Brain microvascular endothelial cell (primary cell): ENCODE measurements around the gene PLCD3.
A peak's percentile ranks its signal among the peaks of the same experiment; 100 is the strongest.

Source experiments
- DNase-seq: peaks from one replicate; pipeline ENCODE4 v3.0.0-alpha.2; 2020
- H3K27ac ChIP-seq: fragments of 250-450 bp; sonication (Bioruptor Pico); 2 replicates; pipeline ENCODE4 v1.5.1; 2020; ENCODE audit warnings: mild to moderate bottlenecking, moderate library complexity
- H3K27me3 ChIP-seq: fragments of 250-450 bp; sonication (Bioruptor Pico); replicated peaks from 2 replicates; pipeline ENCODE4 v1.5.1; 2020; ENCODE audit warnings: mild to moderate bottlenecking
- H3K36me3 ChIP-seq: fragments of 250-450 bp; sonication (Bioruptor Pico); replicated peaks from 2 replicates; pipeline ENCODE4 v1.5.1; 2020; ENCODE audit warnings: mild to moderate bottlenecking
- H3K4me3 ChIP-seq: 2 replicates; pipeline ENCODE4 v1.5.1; 2011; ENCODE audit warnings: low read depth, mild to moderate bottlenecking, control low read depth, low read length, moderate library complexity
- in situ Hi-C: cut with HindIII; loops from 2 replicates; pipeline ENCODE4 v1.10.0; 2017; ENCODE audit warnings: low sequenced_read_pairs, low pct_ligation_motif_present
- TF ChIP-seq, protein P1 (sequence below): IDR thresholded peaks from 2 replicates; pipeline ENCODE4 v1.5.1; 2011; ENCODE audit warnings: low read depth, mild to moderate bottlenecking, moderate library complexity, low read length, control low read depth, inconsistent platforms; ENCODE audit errors: missing control alignments

The PLCD3 gene

DNA sequence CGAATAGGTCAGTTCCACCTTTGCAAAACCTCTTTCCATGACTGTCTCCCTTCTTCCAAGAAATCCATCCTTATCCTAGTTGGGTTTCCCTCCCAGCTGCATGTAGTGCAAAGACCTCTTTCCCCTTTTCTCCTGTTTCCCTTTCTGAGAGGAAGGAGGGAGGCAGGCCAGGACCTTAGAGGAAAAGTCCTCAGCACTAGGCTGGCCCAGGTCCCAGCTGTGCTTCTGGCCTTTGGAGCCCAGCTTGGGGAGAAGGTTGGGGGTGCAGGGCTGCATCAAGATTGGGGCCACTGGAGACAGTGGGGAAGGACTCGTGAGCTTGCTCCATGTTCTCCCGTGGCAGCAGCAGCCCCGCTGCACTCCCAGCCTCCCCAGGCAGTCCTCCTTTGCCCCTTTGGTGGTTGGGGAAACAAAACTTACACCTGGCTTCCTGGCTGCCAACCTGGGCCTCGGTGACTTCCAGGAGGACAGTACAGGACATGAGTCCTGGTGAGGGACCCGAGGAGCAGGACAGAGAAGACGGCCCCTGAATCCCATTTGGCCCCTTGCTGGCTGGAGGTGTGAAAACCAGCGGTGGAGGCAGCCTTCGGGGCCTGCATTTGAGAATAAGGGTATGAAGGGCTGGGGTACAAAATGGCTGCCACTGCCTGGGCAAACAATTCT lies 29.8 kb upstream of the PLCD3 start:
- TF ChIP-seq, protein P1, sequence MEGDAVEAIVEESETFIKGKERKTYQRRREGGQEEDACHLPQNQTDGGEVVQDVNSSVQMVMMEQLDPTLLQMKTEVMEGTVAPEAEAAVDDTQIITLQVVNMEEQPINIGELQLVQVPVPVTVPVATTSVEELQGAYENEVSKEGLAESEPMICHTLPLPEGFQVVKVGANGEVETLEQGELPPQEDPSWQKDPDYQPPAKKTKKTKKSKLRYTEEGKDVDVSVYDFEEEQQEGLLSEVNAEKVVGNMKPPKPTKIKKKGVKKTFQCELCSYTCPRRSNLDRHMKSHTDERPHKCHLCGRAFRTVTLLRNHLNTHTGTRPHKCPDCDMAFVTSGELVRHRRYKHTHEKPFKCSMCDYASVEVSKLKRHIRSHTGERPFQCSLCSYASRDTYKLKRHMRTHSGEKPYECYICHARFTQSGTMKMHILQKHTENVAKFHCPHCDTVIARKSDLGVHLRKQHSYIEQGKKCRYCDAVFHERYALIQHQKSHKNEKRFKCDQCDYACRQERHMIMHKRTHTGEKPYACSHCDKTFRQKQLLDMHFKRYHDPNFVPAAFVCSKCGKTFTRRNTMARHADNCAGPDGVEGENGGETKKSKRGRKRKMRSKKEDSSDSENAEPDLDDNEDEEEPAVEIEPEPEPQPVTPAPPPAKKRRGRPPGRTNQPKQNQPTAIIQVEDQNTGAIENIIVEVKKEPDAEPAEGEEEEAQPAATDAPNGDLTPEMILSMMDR: no peak
- Histone ChIP-seq H3K27ac (no peak overlapping the region), H3K36me3 (no peaks in the 10 kb centered on the region), H3K4me3 (peak overlapping the region; percentile 40), H3K27me3 (no peaks in the 10 kb centered on the region)
- in situ Hi-C loops: no loop called here
- no peak for DNase-seq

- H3K4me3 ChIP-seq: peak within 1 kb of the TSS; percentile 99
- peak; percentile 100 for DNase-seq
- TF ChIP-seq, protein P1: no peak
- in situ Hi-C loops: no loop called here
- peak within 1 kb of the TSS; percentile 98 for H3K27ac ChIP-seq
- H3K36me3 ChIP-seq: no peaks in the 10 kb centered on the region
- no peaks in the 10 kb centered on the region for H3K27me3 ChIP-seq
These were observed 29.1 kb upstream of the PLCD3 start, which contains the start of gene HEXIM2 for GRCh38 chr17:45161288-45162024. HEXIM2 (plus strand) TSS chr17:45161875; CDS start chr17:45162794, 919 bp downstream.

GRCh38 chr17:45160447-45161287 lies 28.4 kb upstream of the PLCD3 start:
- Histone ChIP-seq H3K27ac (peak overlapping the region; percentile 98), H3K27me3 (no peaks in the 10 kb centered on the region), H3K36me3 (no peaks in the 10 kb centered on the region), H3K4me3 (peak overlapping the region; percentile 99)
- DNase-seq: peak; percentile 48
- TF ChIP-seq, protein P1: peak; percentile 22
- in situ Hi-C loops: no loop called here

DNA sequence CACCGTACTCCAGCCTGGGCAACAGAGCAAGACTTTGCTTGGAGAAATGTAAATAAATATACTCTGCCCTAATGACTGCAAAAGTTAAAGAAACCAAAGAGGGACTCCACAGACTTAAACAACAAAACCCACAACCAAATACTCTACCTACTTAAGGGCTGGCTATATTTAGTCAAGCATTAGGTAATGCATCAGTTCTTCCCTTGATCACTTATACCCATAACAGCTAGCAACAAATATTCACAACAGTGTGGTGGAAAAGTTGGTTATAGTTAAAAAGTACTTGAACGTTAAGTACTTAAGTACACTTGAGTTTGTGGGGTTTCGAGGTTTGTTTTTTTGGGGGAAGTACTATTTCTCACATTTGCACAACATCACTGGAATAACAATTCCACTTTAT lies 23.9 kb upstream of the PLCD3 start:
- DNase-seq: no peak
- H3K27ac ChIP-seq: no peak overlapping the region
- in situ Hi-C loops: no loop called here
- H3K4me3 ChIP-seq: no peak overlapping the region
- H3K27me3 ChIP-seq: no peaks in the 10 kb centered on the region
- H3K36me3 ChIP-seq: no peaks in the 10 kb centered on the region
- TF ChIP-seq, protein P1: no peak

DNA sequence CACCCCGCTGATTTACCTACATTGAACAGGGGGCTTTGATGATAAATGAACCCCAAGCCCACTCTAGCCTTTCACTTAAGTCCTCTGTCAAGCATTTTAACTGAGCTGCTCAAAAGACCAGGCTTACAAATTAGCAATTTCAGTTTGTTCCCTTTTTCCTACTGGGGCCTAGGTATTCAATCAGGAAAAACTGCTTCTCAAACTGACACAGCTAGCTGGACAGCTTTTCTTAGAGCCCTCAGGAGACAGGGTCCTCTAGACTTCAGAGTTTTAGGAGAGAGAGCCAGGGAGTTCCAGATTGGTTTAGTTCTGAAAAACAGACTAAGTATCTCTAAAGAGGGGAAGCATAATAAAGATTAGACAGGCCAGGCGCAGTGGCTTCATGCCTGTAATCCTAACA lies 23.2 kb upstream of the PLCD3 start:
- Histone ChIP-seq H3K4me3 (no peak overlapping the region), H3K27ac (no peak overlapping the region), H3K27me3 (no peaks in the 10 kb centered on the region), H3K36me3 (no peaks in the 10 kb centered on the region)
- no peak for DNase-seq
- TF ChIP-seq, protein P1: no peak
- in situ Hi-C loops: no loop called here
